ENCODE measurements around the gene AREG.

The AREG gene

GRCh38 chr4:74437866-74438265 is 7.1 kb upstream of the AREG start:
- H3K9ac ChIP-seq (ENCODE audit: low read depth, low read length, poor library complexity) = no peak overlapping the region
- H2AFZ ChIP-seq (ENCODE audit: low read length) = no peak overlapping the region
- no peaks in the 10 kb centered on the region for H3K4me1 ChIP-seq (ENCODE audit: control insufficient read depth in 2 of 2, insufficient read depth in 1 of 2, low read depth in 1 of 2, low read length in 2 of 2)
- no peak overlapping the region for H4K91ac ChIP-seq (ENCODE audit: low read depth, low read length, poor library complexity)
- H3K27me3 ChIP-seq (ENCODE audit: control insufficient read depth in 3 of 3, insufficient read depth in 3 of 3, low read depth in 1 of 3, low read length in 3 of 3) = peaks cover 0 to under 1% (median 0%) of the 10 kb centered on the region in 3 experiments
- no peak for DNase-seq (ENCODE audit: low spot score)
- H4K8ac ChIP-seq (ENCODE audit: low read depth, low read length) = no peak overlapping the region
- H2AK5ac ChIP-seq (ENCODE audit: low read depth, low read length) = no peak overlapping the region
- no peak overlapping the region for H3K4me3 ChIP-seq (ENCODE audit: low read length in 2 of 2)
- H3K79me1 ChIP-seq (ENCODE audit: low read depth, low read length) = no peaks in the 10 kb centered on the region
- no peaks in the 10 kb centered on the region for H3K36me3 ChIP-seq (replicated peaks in 1 of 2; ENCODE audit: control insufficient read depth in 2 of 2, insufficient read depth in 2 of 2, low read length in 2 of 2)
- no peak overlapping the region for H3K18ac ChIP-seq (ENCODE audit: low read length)
- H3K23ac ChIP-seq (ENCODE audit: low read depth, low read length, poor library complexity) = no peak overlapping the region
- no peak overlapping the region for H2BK120ac ChIP-seq (ENCODE audit: low read depth, low read length)
- no peak overlapping the region for H3K27ac ChIP-seq (replicated peaks; ENCODE audit: low read length)
- no peak overlapping the region for H3K14ac ChIP-seq (ENCODE audit: low read length)
- H2BK12ac ChIP-seq (ENCODE audit: low read length) = no peak overlapping the region
- no peak overlapping the region for H2BK5ac ChIP-seq (ENCODE audit: low read length)
- WGBS, 2 donors (ENCODE audit: extremely low coverage in 2 of 2, insufficient read length in 2 of 2, insufficient replicate concordance in 1 of 2) = no CpG with 5 or more reads among the region's 3 CpGs
- H3K4me2 ChIP-seq (ENCODE audit: insufficient read depth, low read length, poor library complexity, severe bottlenecking) = no peak overlapping the region
- no peak overlapping the region for H3K4ac ChIP-seq (ENCODE audit: low read length)
- H3K9me3 ChIP-seq (replicated peaks in 1 of 2; ENCODE audit: control insufficient read depth in 2 of 2, insufficient read depth in 1 of 2, low read depth in 1 of 2, low read length in 2 of 2) = no peaks in the 10 kb centered on the region
- no peak overlapping the region for H2BK15ac ChIP-seq (ENCODE audit: low read length)

- H4K91ac ChIP-seq (ENCODE audit: low read depth, low read length, poor library complexity) = no peak overlapping the region
- H3K79me1 ChIP-seq (ENCODE audit: low read depth, low read length) = no peaks in the 10 kb centered on the region
- H3K23ac ChIP-seq (ENCODE audit: low read depth, low read length, poor library complexity) = no peak overlapping the region
- H3K4me2 ChIP-seq (ENCODE audit: insufficient read depth, low read length, poor library complexity, severe bottlenecking) = no peak overlapping the region
- no peak overlapping the region for H4K8ac ChIP-seq (ENCODE audit: low read depth, low read length)
- H3K27me3 ChIP-seq (ENCODE audit: control insufficient read depth in 3 of 3, insufficient read depth in 3 of 3, low read depth in 1 of 3, low read length in 3 of 3) = peaks cover 0 to 6% (median 0%) of the 10 kb centered on the region in 3 experiments
- H2BK120ac ChIP-seq (ENCODE audit: low read depth, low read length) = no peak overlapping the region
- no peaks in the 10 kb centered on the region for H3K4me1 ChIP-seq (ENCODE audit: control insufficient read depth in 2 of 2, insufficient read depth in 1 of 2, low read depth in 1 of 2, low read length in 2 of 2)
- no peak overlapping the region for H2BK12ac ChIP-seq (ENCODE audit: low read length)
- H3K9ac ChIP-seq (ENCODE audit: low read depth, low read length, poor library complexity) = no peak overlapping the region
- no CpG with 5 or more reads among the region's 1 CpG for WGBS, 2 donors (ENCODE audit: extremely low coverage in 2 of 2, insufficient read length in 2 of 2, insufficient replicate concordance in 1 of 2)
- DNase-seq (ENCODE audit: low spot score) = no peak
- no peak overlapping the region for H2BK15ac ChIP-seq (ENCODE audit: low read length)
- no peaks in the 10 kb centered on the region for H3K9me3 ChIP-seq (replicated peaks in 1 of 2; ENCODE audit: control insufficient read depth in 2 of 2, insufficient read depth in 1 of 2, low read depth in 1 of 2, low read length in 2 of 2)
- H2BK5ac ChIP-seq (ENCODE audit: low read length) = no peak overlapping the region
- no peak overlapping the region for H2AFZ ChIP-seq (ENCODE audit: low read length)
- H2AK5ac ChIP-seq (ENCODE audit: low read depth, low read length) = no peak overlapping the region
- H3K27ac ChIP-seq (replicated peaks; ENCODE audit: low read length) = no peak overlapping the region
- H3K4me3 ChIP-seq (ENCODE audit: low read length in 2 of 2) = no peak overlapping the region
- no peak overlapping the region for H3K18ac ChIP-seq (ENCODE audit: low read length)
- H3K14ac ChIP-seq (ENCODE audit: low read length) = no peak overlapping the region
- no peaks in the 10 kb centered on the region for H3K36me3 ChIP-seq (replicated peaks in 1 of 2; ENCODE audit: control insufficient read depth in 2 of 2, insufficient read depth in 2 of 2, low read length in 2 of 2)
- no peak overlapping the region for H3K4ac ChIP-seq (ENCODE audit: low read length)
Measured at GRCh38 chr4:74438661-74439060, 6.3 kb upstream of the AREG start.

- no peak overlapping the region for H4K91ac ChIP-seq (ENCODE audit: low read depth, low read length, poor library complexity)
Measured at GRCh38 chr4:74439952-74440351, 5.0 kb upstream of the AREG start.

GRCh38 chr4:74440356-74440755 is 4.6 kb upstream of the AREG start:
- no peak overlapping the region for H4K8ac ChIP-seq (ENCODE audit: low read depth, low read length)
- no peak overlapping the region for H3K14ac ChIP-seq (ENCODE audit: low read length)
- H3K4ac ChIP-seq (ENCODE audit: low read length) = no peak overlapping the region
- no peak overlapping the region for H2BK120ac ChIP-seq (ENCODE audit: low read depth, low read length)
- H3K36me3 ChIP-seq (replicated peaks in 1 of 2; ENCODE audit: control insufficient read depth in 2 of 2, insufficient read depth in 2 of 2, low read length in 2 of 2) = no peaks in the 10 kb centered on the region
- peaks cover 0 to 22% (median 11%) of the 10 kb centered on the region in 3 experiments for H3K27me3 ChIP-seq (ENCODE audit: control insufficient read depth in 3 of 3, insufficient read depth in 3 of 3, low read depth in 1 of 3, low read length in 3 of 3)
- no peak overlapping the region for H3K4me3 ChIP-seq (ENCODE audit: low read length in 2 of 2)
- H2BK15ac ChIP-seq (ENCODE audit: low read length) = no peak overlapping the region
- no CpG with 5 or more reads among the region's 4 CpGs for WGBS, 2 donors (ENCODE audit: extremely low coverage in 2 of 2, insufficient read length in 2 of 2, insufficient replicate concordance in 1 of 2)
- no peak overlapping the region for H3K18ac ChIP-seq (ENCODE audit: low read length)
- no peak for DNase-seq (ENCODE audit: low spot score)
- no peak overlapping the region for H2AK5ac ChIP-seq (ENCODE audit: low read depth, low read length)
- H3K23ac ChIP-seq (ENCODE audit: low read depth, low read length, poor library complexity) = no peak overlapping the region
- H2BK5ac ChIP-seq (ENCODE audit: low read length) = no peak overlapping the region
- no peaks in the 10 kb centered on the region for H3K9me3 ChIP-seq (replicated peaks in 1 of 2; ENCODE audit: control insufficient read depth in 2 of 2, insufficient read depth in 1 of 2, low read depth in 1 of 2, low read length in 2 of 2)
- no peak overlapping the region for H4K91ac ChIP-seq (ENCODE audit: low read depth, low read length, poor library complexity)
- no peak overlapping the region for H3K27ac ChIP-seq (replicated peaks; ENCODE audit: low read length)
- H3K4me2 ChIP-seq (ENCODE audit: insufficient read depth, low read length, poor library complexity, severe bottlenecking) = no peak overlapping the region
- H2AFZ ChIP-seq (ENCODE audit: low read length) = peak overlapping the region; percentile 56
- H3K9ac ChIP-seq (ENCODE audit: low read depth, low read length, poor library complexity) = no peak overlapping the region
- no peak overlapping the region for H2BK12ac ChIP-seq (ENCODE audit: low read length)
- peaks cover 0 to 4% of the 10 kb centered on the region in 2 donors for H3K4me1 ChIP-seq (ENCODE audit: control insufficient read depth in 2 of 2, insufficient read depth in 1 of 2, low read depth in 1 of 2, low read length in 2 of 2)
- peaks cover 1% of the 10 kb centered on the region for H3K79me1 ChIP-seq (ENCODE audit: low read depth, low read length)

More at GRCh38 chr4:74439952-74440351, 5.0 kb upstream of the AREG start:
- Histone ChIP-seq H2BK15ac (ENCODE audit: low read length) (no peak overlapping the region), H2BK5ac (ENCODE audit: low read length) (no peak overlapping the region), H3K79me1 (ENCODE audit: low read depth, low read length) (no peaks in the 10 kb centered on the region), H3K9me3 (replicated peaks in 1 of 2; ENCODE audit: control insufficient read depth in 2 of 2, insufficient read depth in 1 of 2, low read depth in 1 of 2, low read length in 2 of 2) (no peaks in the 10 kb centered on the region), H3K4me1 (ENCODE audit: control insufficient read depth in 2 of 2, insufficient read depth in 1 of 2, low read depth in 1 of 2, low read length in 2 of 2) (peaks cover 0 to 4% of the 10 kb centered on the region in 2 donors), H2AK5ac (ENCODE audit: low read depth, low read length) (no peak overlapping the region), H3K27me3 (ENCODE audit: control insufficient read depth in 3 of 3, insufficient read depth in 3 of 3, low read depth in 1 of 3, low read length in 3 of 3) (peaks cover 0 to 17% (median 8%) of the 10 kb centered on the region in 3 experiments), H3K36me3 (replicated peaks in 1 of 2; ENCODE audit: control insufficient read depth in 2 of 2, insufficient read depth in 2 of 2, low read length in 2 of 2) (no peaks in the 10 kb centered on the region), H3K4ac (ENCODE audit: low read length) (no peak overlapping the region), H3K23ac (ENCODE audit: low read depth, low read length, poor library complexity) (no peak overlapping the region), H3K27ac (replicated peaks; ENCODE audit: low read length) (no peak overlapping the region), H3K4me3 (ENCODE audit: low read length in 2 of 2) (no peak overlapping the region), H2BK12ac (ENCODE audit: low read length) (no peak overlapping the region), H3K18ac (ENCODE audit: low read length) (no peak overlapping the region), H3K14ac (ENCODE audit: low read length) (no peak overlapping the region), H4K8ac (ENCODE audit: low read depth, low read length) (no peak overlapping the region), H2AFZ (ENCODE audit: low read length) (peak overlapping the region; percentile 56), H3K4me2 (ENCODE audit: insufficient read depth, low read length, poor library complexity, severe bottlenecking) (no peak overlapping the region), H2BK120ac (ENCODE audit: low read depth, low read length) (no peak overlapping the region), H3K9ac (ENCODE audit: low read depth, low read length, poor library complexity) (no peak overlapping the region)
- no peak for DNase-seq (ENCODE audit: low spot score)
- no CpG with 5 or more reads among the region's 7 CpGs for WGBS, 2 donors (ENCODE audit: extremely low coverage in 2 of 2, insufficient read length in 2 of 2, insufficient replicate concordance in 1 of 2)

Measured in neuronal stem cell (in vitro differentiated cells).